Embryonic facial prominence (tissue), 1 donor: ENCODE data around the gene ZNF555.

ENCODE experiments used
- DNase-seq: peaks from one replicate; pipeline ENCODE4 v3.0.0-alpha.2; 2016; ENCODE audit errors: extremely low spot score

The ZNF555 gene

DNA sequence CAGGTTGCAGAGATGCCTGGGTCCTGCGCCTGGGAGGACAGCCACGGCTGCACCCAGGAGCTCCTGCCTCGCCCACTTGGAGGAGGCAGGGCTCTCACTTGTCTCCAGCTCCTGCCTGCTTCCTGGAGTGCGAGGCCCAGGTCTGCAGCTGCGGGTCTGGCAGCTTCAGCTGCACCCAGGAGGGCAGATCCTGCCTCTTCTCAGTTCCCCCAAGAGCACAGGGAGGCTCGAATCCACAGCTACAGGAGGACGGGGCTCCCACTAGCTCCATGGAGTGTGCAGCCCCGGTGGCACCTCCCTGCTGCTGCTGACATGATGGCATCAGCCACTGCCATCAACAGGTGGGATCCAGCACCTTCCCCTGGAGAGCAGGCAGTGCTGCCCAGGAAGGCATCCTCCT lies 17.1 kb upstream of the ZNF555 start:
- no peak for DNase-seq

DNA sequence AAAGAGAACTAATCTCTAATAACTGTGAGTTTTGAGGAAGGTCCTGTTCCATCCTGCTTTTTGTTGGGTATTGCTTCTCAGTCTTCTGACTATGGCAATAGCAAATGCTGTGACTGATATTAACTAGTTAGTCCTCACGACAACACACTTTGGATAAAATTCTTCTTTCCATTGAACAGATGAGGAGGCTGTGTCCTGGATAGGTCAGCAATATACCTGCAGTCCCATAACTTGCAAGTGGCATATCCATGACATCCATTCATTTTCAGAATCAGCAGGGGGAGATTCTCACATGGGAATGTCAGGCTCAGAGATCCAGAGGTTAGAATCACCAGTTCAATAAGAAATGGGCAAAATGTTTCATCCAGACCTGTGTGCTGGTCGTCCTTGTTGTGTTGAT lies 14.3 kb upstream of the ZNF555 start:
- no peak for DNase-seq

DNA sequence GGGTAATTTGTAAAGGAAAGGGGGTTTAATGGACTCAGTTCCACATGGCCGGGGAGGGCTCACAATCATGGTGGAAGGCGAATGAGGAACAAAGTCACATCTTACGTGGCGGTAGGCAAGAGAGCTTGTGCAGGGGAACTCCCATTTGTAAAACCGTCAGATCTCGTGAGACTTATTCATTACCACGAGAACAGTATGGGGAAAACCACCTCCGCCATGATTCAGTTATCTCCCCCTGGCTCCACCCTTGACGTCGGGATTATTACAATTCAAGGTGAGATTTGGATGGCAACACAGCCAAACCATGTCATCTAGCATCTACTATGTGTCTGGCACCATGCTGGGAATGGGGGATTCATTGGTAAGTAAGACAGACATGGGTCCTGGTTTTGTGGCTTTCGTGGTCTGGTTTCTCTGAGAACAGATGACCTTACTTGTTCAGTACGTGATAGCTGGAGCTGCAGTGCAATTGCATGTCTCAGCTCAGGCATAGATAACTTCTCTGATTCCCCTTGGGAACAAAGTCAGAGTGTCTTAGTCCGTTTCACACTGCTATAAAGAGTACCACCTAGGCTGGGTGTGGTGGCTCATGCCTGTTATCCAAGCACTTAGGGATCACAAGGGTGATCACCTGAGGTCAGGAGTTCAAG lies 13.3 kb upstream of the ZNF555 start:
- DNase-seq = no peak

DNA sequence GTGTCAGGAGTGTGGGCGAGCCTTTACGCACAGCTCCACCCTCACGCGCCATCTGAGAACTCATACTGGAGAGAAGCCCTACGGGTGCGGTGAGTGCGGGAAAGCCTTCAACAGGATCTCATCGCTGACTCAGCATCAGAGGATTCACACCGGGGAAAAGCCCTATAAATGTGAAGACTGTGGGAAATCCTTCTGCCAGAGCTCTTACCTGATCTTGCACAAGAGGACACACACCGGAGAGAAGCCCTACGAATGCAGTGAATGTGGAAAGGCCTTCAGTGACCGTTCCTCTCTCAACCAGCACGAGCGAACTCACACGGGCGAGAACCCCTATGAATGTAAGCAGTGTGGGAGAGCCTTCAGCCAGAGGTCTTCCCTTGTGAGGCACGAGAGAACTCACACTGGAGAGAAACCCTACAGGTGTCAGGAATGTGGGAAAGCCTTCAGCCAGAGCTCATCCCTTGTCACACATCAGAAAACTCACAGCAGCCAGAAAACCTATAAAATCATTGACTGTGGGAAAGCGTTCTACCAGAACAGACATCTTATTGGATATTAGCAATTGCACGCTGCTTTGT lies 6.9 kb upstream of the ZNF555 start:
- no peak for DNase-seq

DNA sequence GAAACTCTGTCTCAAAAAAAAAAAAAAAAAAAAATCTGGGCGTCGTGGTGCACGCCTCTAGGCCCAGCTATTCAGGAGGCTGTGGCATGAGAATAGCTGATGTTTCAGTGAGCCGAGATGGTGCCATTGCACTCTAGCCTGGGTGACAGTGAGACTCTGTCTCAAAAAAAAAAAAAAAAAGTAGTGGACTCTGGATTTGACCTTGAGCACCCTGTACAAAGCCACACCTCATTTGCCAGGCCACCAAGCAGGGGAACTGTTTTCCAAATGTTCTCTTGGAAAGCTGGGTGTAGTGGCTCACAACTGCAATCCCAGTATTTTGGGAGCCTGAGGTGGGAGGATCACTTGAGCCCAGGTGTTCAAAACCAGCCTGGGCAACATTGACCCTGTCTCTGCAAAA lies 3.8 kb upstream of the ZNF555 start:
- DNase-seq = no peak

DNA sequence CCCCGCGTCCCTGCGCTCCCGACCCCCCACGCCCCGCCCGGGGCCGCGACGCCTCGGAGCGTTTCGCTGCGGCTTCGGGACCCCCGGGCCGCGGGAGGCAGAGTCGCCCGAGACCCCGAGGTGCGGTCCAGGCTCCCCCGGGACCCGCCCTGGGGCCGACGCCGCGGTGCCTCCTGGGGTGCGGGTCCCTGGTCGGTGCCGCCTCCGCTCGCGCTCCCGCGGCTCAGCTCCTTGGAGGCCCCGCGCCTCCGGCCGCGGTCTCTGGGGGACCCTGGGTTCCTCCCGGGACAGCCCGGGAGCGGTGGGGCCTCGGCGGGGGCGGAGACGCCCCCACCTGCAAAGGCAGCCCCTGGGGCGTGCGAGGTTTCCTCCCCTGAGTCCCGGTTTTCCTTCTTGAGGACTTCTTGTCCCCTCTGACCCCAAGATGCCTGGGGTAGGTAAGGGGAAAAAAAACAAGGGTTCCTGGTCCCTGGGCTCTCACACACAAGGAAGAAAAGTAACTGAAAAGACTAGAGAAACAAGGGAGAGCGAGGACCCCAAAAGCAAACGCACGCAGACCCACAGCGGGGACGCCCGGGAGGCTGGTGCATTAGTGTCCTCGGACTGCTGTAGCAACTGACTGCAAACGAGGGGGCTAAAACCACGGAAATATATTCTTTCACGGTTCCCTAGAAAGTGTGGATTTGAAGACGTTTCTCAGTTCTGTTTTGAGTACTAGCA lies 740 bp downstream of the ZNF555 start:
- DNase-seq = no peak

DNA sequence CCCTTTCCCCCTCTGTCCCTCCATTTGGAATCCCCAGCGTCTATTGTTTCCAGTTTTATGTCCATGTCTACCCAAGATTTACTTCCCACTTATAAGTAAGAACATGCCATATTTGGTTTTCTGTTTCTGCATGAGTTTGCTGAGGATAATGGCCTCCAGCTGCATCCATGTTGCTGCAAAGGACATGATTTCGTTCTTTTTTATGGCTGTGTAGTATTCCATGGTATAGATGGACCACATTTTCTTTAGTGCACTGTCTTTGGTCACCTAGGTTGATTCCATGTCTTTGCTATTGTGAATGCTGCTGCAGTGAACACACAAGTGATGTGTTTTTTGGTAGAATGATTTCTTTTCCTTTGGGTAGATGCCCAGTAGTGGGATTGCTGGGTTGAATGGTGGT lies 3.8 kb downstream of the ZNF555 start:
- DNase-seq = no peak

DNA sequence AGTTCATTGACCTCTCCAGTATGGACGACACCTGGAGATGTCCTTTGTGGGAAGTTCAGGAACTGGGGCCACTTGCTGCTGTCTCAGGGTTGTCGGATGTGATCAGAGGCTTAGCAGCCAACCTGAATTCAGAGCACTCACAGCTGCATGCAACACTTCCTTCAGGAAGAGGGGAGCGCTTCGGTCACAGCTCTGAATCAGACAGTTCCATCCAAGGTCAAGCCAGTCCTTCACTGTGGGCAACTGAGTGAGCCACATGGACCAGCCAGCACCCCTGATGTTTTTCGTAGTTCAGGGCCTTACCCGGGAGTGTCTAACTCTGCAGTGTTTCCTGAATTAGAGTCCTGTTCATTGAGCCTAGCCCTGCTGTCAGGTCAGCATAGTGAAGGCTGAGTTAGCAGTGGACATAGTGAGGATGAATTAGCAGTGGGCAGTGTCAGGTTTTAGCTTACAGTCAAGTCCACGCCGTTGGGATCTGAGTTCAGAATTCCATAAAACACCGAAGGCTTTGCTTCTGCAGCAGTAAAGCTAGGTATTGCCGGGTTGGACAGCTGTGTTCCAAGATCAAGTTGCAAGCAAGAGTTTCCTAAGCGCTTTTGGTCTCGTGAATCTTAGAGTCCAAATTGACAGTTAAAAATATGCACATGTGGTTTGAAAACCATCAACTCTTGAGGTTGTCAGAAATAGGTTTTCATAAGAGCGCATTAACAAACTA lies 5.1 kb downstream of the ZNF555 start:
- DNase-seq = no peak

DNA sequence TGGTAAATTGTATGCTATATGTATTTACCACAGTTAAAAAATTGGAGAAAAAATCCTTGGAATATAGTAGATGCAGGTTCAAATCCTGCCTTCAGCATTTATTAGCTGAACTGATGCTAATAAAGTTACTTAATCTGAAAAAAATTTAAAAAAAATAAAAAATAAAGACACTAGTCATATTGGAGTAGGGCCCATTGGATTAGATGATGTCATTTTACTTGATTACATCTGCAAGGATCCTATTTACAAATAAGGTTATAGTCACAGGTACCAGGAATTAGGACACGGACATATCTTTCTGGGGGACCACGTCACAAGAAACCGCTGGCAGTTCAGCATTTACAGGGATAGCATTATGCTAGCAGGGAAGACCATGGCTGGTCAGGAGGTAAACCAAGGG lies 6.2 kb downstream of the ZNF555 start:
- no peak for DNase-seq

DNA sequence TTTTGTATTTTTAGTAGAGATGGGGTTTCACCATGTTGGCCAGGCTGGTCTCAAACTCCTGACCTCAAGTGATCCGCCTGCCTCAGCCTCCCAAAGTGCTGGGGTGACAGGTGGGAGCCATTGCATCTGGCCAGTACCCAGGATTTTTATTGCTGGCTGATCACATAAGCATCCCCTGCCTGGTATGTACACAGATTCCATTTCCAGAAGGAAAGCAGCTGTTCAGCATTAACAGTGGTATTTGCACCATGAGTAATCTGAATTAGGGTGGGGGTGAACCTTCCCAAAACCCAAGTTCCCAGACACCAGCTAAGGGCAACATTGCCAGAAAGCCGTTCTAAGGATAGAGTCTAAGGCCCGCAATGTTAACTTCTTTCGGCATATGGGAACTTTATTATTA lies 7.3 kb downstream of the ZNF555 start:
- DNase-seq = no peak

DNA sequence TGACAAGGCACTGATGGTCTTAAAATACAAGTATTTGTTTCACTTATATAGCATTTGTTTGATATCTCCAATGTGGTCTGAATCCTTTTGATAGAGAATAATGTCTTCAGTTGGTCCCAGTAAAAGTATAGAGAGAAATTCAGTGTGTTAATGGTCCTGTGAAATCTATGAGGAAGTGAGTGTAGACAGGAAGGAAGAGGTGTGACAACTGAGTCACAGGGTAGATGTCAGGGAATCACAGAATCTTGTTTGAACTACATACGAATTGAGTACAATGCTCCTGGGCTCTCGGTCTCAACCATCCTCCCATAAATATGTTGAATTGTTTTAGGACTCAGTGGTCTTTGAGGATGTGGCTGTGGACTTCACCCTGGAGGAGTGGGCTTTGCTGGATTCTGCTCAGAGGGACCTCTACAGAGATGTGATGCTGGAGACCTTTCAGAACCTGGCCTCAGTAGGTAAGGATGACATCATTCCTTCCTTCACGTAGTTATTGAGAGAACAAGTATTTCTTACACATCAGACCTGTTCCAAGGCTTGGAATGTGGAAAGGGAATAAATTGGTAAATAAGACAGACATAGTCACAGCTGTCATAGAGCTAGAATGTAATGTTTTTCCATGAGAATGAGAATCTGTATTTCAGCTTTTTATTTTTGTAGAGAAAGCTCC lies 9.1 kb downstream of the ZNF555 start:
- no peak for DNase-seq

DNA sequence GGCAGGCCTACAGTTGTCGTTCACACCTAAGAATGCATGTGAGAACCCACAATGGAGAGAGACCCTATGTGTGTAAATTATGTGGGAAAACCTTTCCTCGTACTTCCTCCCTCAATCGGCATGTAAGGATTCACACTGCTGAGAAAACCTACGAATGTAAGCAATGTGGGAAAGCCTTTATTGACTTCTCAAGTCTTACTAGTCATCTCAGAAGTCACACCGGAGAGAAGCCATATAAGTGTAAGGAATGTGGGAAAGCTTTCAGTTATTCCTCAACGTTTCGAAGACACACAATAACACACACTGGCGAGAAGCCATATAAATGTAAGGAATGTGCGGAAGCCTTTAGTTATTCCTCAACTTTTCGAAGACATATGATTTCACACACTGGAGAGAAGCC lies 11.3 kb downstream of the ZNF555 start:
- no peak for DNase-seq

DNA sequence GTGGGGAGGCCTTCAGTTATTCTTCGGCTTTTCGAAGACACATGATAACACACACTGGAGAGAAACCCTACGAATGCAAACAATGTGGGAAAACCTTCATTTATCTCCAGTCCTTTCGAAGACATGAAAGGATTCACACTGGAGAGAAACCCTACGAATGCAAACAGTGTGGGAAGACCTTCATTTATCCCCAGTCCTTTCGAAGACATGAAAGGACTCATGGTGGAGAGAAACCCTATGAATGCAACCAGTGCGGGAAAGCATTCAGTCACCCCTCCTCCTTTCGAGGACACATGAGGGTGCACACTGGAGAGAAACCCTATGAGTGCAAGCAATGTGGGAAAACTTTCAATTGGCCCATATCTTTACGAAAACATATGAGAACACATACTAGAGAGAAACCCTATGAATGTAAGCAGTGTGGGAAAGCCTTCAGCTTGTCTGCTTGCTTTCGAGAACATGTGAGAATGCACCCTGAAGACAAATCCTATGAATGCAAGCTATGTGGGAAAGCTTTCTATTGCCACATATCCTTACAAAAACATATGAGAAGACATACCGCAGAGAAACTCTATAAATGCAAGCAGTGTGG lies 11.8 kb downstream of the ZNF555 start:
- DNase-seq = no peak

DNA sequence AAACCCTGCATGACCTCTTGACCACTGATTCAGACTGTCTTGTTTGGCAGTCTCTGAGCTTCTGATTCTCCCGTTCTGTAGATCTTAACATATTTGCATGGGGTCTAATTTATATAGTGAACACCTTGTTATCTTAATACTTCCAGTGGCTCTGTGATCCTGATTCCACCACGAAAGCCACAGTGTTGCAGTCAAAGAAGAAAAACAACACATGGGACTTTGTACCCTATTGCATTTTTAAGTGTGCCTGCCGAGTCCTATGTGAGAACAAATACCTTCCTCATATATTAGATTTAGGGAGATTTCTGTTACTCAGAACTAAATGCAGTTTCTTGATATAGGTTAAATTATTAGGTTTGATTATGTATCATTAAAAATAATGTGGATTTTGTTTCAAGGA lies 13.6 kb downstream of the ZNF555 start:
- no peak for DNase-seq

DNA sequence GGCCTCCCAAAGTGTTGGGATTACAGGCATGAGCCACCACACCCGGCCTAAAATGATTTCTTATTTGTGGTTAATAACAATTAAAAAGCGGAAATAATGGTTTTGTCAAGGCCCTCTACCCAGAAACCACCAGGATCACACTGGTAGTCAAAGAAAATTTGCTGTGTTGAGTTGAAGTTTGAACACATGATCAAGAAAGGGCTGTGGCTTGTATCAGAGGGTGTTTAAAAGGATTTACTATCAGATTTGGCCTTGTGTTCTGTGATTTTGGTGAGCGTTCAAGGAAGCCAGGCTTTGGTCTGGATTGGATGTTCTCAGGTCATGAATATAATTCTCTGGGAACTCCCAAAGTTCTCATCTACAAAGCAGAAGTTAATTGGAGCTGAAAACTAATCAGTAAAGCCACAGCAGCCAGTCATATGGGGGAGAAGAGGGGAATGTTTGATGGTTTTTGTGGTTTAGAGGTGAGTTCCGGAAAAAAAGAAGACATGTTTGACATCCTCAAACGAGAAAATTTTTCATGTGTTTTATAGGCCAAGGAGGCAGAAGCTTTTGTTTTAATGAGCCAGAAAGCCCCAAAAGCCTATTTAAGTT lies 15.3 kb downstream of the ZNF555 start:
- no peak for DNase-seq

DNA sequence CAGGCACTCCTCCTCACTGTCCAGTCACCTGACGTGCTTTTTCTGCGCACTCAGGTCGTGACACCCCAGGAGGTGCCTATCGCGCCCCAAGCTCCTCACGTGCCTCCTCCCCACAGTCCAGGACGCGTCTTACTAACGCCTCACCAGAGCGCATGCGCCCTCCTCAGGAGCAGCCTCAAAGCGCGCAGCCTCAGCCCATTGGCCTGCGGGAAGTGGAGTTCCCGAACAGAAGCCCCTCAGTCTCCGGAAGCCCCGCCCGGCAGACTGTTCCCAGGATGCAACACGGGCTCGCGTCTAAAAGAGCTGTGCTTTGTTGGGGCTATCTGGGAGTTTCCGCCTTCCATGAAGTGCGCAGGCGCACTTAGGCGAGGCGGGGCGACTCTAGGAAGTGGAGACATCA lies 17.6 kb downstream of the ZNF555 start:
- DNase-seq = no peak

DNA sequence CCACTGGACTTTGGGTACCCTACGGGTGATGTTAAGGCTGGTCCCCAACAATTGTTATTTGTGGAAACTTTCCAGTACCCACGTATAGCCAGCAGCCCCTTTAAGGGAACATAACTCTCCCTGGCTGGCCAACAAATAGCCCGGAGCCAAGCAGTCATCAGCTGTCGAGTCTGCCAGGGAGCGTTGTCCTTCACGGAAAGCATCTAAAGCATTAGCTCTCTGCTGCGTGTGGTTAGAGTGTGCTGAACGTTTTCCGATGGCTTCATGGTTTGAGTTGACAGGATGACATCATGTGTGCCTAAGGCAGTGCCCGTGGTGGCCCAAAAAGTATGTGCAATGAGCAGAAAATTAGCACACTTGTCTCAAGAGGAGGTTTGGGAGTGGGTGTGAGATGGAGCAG lies 22.5 kb downstream of the ZNF555 start:
- no peak for DNase-seq

DNA sequence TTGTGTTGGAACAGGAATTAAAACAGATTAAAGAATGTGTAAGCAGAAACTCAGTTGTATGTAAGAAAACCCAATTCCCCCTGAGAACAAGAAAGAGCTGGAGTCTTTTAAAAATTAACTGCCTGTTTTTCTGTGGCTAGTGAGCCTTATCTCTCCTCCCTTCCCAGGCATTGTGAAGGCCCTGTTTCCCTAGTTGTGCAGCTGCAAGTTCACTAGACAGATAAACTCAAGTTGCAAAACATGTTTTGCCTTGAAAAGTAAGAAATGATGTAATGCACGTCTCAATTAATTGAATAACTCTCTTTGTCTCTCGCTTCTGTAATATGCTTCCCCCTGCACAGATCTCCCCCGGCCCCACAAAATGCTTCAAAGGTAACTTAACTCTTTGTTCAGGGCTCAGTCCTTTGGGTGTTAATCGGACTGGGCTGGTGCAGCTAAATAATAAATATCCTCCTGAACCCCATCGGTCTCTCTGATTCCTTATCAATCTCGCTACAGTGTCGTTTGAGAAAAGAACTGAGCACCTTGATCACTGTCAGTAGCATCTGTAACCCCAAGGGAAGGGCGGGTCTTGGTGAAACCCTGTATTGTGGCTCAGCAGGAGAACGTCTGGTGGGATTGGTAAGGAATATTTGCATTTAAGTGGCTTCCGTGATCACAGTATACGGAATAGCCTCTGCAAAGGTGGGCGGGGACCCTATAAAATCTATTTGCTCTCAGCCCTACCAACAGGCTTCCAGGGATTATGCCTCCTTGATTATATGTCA lies 24.2 kb downstream of the ZNF555 start:
- no peak for DNase-seq

DNA sequence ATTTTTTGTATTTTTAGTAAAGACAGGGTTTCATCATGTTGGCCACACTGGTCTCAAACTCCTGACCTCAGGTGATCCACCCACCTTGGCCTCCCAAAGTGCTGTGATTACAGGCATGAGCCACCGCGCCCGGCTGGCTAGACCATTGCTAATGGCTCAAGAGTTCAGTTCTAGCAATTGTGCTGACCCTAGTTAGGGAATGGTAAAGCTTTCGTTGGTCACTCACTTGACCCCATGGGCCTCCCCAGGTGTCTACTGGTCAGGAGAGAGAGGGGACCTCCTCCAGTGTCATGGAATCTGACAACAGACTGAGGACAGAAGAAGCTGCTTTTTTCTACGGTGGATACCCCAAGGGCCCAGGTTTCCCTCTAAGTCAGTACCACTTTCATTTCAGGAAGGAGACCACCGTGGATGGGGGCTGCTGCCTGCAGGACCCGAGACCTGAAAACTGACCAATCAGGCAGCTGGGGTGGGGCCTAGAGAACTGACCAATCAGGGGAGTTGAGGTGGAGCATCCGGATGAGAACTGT lies 25.3 kb downstream of the ZNF555 start:
- DNase-seq = no peak
